Stimulated activated CD4-positive, alpha-beta T cell treated with anti-CD3 and anti-CD28 coated beads, Interleukin-15, amount 100 ng/mL, for 48 hours (primary cell): ENCODE data around the gene CCL24.
"Not testable (repeated sequence)": the region's sequence is repeated elsewhere in the genome, so short reads cannot be mapped to it uniquely, and the experiment has no call there.

ENCODE experiments used
- DNase-seq, 2 donors: peaks; one replicate each; pipeline ENCODE4 v3.0.0-alpha.2; 2020; ENCODE audit warnings: low read depth in 2 of 2

The CCL24 gene

GRCh38 chr7:75780647-75781273 lies 32.8 kb downstream of the CCL24 start:
- not testable (repeated sequence) for DNase-seq

GRCh38 chr7:75779516-75779915 lies 34.1 kb downstream of the CCL24 start:
- not testable (repeated sequence) for DNase-seq

GRCh38 chr7:75779035-75779434 lies 34.6 kb downstream of the CCL24 start:
- not testable (repeated sequence) for DNase-seq

GRCh38 chr7:75776295-75776971 lies 37.2 kb downstream of the CCL24 start:
- DNase-seq, result peak; percentile 41 to 65

GRCh38 chr7:75773958-75774357 lies 39.6 kb downstream of the CCL24 start:
- not testable (repeated sequence) for DNase-seq

- DNase-seq, result no peak
Observed at GRCh38 chr7:75772081-75773077, 41.2 kb downstream of the CCL24 start, which contains the start of gene CCL26. TSS of gene CCL26 (minus strand) at chr7:75772211. CDS start at chr7:75772176, 35 bp downstream.

GRCh38 chr7:75771224-75771623 lies 42.4 kb downstream of the CCL24 start:
- DNase-seq, result no peak

GRCh38 chr7:75762350-75762917 lies 51.2 kb downstream of the CCL24 start:
- no peak for DNase-seq

GRCh38 chr7:75761801-75762200 lies 51.8 kb downstream of the CCL24 start:
- DNase-seq, result not testable (repeated sequence)
